K562 (cell line): ENCODE results near the gene SHBG. TPM values are rescaled to one million over a fixed set of nuclear protein-coding genes. Genes with fewer than 3 reads are reported as not detected.

ENCODE experiments used
- E2F6 ChIP-seq, 2 experiments: IDR thresholded peaks; 2 replicates each; pipeline ENCODE4 v1.6.1; 2011; ENCODE audit warnings: borderline replicate concordance in 1 of 2, control low read depth in 1 of 2, low read depth in 1 of 2, low read length in 1 of 2, mild to moderate bottlenecking in 1 of 2, mixed read lengths in 1 of 2, moderate library complexity in 1 of 2; ENCODE audit not compliant: insufficient read depth in 1 of 2, insufficient read length in 1 of 2, poor library complexity in 1 of 2, severe bottlenecking in 1 of 2; ENCODE audit errors: extremely low read depth in 1 of 2
- ZNF518B ChIP-seq: fragments of 250-450 bp; sonication (Bioruptor Pico); IDR thresholded peaks from 2 replicates; pipeline ENCODE4 v1.5.0; 2021; ENCODE audit warnings: mild to moderate bottlenecking, moderate library complexity
- polyA plus RNA-seq, 8 experiments: library from polyadenylated mRNA; depleted of rRNA in 4 of 8; stranded (reverse) in 5 of 8; unstranded in 3 of 8; fragments of >200 nt; fragmentation: Nextera tagmentation in 2 of 8; fragmentation: Illumina TruSeq in 1 of 8; extraction: Ambion mirVana in 2 of 8; extraction: Trizol in 1 of 8; gene quantifications; 2 replicates each; pipeline versions ENCODE4 v1.2.1 to v1.2.3, GENCODE V29; 2011 to 2014; ENCODE audit warnings: inconsistent platforms in 1 of 8, missing spikeins in 1 of 8
- total RNA-seq, 7 experiments: library from RNA; depleted of rRNA in 6 of 7; stranded (reverse); fragments of >200 nt in 6 of 7; fragmentation: Illumina TruSeq in 2 of 7; extraction: Trizol in 2 of 7; gene quantifications; 2 replicates each; pipeline versions ENCODE4 v1.2.1 to v1.2.3, GENCODE V29; 2011 to 2021; ENCODE audit warnings: low replicate concordance in 1 of 7

Gene SHBG
- total and polyA plus RNA-seq, 9 of the 15 experiments (the other 6 are each of a cell fraction or from before 2014, with no cell fraction given) = not detected

GRCh38 chr17:7652388-7653356, 22.7 kb downstream of the SHBG start (continued):
- TF ChIP-seq E2F6 (IDR thresholded peaks at IDR 0.05; ENCODE audit: borderline replicate concordance in 1 of 2, extremely low read depth in 1 of 2, insufficient read depth in 1 of 2, insufficient read length in 1 of 2, low read depth in 1 of 2, low read length in 1 of 2, poor library complexity in 1 of 2, severe bottlenecking in 1 of 2) (peak in 1 of 2 experiments; percentile 32), ZNF518B (no peak)
